Measurements from ENCODE around the gene UNC5C.
"Not testable (repeated sequence)": the region's sequence is repeated elsewhere in the genome, so short reads cannot be mapped to it uniquely, and the experiment has no call there.

Gene UNC5C

DNA sequence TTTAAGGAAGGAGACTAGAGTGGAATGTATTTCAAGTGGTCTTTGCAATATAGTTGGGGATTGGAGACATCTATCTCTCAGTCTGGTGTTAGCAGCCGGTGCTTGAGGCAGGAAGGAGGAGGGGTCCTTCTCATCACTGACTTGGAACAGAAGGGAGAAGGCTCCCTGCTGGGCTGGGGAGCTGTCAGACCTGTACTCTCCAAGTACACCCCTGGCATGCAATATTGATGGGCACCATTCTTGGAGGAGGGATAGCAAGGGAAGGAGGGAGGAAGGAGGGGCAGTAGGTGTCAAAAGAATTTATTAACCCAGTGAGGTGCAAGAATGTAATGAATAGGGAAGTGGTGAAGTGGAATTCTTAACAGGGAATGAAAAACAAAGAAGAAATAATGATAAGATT is 338.8 kb downstream of the UNC5C start:
- DNase-seq: no peak

DNA sequence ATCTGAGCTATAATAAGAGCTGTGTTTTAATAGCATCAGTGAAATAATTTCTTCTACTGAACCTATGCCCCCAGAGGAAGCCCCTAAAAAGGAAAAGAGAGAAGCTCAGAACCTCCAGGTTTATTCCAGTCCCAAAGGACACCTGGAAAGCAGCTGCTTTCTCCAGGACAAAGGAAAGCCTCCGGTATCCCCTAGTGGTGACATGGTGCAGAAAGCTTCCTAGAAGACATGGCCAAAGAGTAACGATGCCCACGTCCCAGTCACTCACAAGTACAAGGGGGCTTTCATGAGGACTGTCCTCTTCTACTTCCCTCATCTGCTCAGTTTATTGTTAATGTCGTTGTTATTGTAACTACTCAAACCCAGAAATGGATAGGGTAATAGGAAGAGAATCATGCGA is 343.9 kb downstream of the UNC5C start:
- no peak for DNase-seq

DNA sequence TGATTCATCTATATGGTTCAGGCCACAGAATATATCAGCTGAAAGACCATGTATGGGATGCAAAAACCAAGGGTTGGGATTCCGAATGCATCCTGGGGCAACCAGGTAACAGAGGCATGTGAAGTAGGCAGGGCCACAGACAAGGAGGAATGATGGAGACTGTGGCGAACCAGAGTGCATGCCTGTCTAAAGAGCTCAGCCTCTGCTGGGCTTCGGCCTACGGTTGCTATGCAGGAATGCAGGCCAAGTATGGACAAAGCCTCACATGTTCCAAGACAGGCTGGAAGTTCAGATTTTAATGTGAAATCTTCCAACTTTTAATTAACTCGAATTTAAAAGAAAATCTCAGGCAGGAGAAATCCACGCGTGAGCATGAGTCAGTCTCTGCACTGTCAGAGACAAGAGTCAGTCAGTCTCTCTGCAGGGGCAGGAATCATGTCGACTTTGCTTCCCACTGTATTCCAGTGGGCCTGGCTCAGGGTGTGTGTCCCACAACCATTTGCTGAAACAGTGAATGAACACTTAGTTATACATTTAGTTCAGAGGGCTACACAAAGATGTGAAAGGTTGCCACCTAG is 344.4 kb downstream of the UNC5C start:
- no peak for DNase-seq

DNA sequence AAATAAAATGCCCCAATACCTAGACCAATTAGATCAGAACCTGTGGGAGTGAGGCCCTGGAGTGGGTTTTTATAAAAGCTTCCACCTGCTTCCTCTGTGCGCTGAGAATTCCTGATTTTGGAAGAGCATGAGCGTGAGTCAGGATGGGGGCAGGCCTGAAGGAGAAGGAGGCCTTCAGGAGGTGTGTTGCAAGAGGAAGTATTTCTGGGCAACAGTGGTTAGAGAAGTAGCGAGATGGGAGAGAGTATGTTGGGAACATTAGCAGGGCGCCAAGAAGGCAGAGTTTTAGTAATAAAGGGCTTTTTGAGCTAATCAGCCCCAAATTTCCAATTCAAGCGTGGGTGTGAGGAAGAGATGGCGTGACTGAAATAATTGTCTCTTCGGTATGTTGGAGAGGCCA is 349.8 kb downstream of the UNC5C start:
- no peak for DNase-seq

DNA sequence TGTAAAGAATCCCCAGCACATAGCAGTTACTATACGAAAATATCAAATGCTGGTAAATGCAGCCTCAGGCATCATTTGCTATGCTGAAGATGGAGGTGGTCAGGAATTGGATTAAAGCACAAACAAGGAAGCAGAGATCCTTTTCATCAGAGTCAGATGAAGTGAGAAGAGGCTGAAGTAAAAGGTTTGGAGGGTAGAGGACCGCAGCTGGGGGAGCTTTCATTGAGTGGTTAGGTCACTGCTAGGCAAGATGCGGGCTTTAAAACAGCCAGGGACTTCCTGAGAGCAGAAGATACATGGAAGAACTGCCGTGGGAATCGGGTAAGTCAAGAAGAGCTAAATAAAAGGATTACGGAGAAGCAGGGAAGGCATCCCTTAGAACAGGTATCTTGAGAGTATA is 351.4 kb downstream of the UNC5C start:
- no peak for DNase-seq

DNA sequence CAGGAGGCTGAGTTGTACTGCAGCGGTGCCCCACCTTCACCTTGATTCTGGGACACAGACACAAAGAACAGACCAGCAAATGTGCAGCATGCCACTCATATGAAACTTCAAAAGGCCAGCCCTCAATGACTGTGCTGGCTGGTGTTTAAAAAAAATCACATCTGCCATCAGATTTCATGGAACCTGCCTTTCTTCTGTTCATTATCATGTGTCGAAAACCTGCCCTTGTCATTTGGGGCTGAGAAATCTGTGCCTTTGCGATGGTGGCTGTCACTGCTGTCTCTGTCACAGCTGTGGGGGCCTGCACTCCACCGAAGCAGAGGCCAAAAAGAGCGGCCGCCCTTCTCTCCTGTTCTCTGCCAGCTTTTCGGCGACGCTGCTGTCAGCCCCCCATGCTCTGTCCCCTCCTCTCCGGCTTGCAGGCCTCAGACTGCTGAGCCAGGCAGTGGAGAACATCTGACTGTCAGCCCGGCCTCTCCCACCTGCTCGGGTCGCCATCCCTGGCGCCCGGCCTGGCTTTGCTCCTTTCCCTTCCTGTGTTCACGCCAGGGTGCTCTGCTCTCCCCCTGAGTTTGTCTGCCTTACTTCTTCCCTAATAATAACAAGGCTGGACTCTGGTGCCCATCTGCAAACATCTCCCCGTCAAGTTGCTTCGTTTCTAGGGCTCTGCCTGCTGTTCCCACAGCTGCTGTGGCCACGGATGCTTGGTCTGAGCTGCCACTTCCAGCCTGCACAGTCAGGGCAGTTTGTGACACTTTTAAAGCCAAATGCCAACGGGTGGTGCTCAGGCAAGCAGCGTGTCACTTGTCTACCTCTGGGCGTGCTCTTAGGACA is 355.2 kb downstream of the UNC5C start:
- DNase-seq: no peak

DNA sequence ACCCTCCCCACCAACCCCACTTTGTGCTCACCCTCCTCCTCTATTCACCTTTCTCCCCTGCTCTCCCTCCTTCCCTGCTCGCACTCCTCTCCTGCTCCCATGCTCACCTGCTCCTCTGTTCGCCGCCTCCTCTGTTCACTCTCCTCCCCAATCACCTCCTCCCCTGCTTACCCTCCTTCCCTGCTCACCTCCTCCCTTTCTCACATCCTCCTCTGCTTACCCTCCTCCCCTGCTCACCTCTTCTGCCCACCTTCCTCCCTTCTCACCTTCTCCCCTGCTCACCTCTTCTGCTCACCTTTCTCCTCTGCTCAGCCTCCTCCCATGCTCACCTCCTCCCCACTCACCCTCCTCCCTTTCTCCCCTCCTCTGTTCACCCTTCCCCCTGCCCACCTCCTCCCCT is 357.2 kb downstream of the UNC5C start:
- DNase-seq: no peak

DNA sequence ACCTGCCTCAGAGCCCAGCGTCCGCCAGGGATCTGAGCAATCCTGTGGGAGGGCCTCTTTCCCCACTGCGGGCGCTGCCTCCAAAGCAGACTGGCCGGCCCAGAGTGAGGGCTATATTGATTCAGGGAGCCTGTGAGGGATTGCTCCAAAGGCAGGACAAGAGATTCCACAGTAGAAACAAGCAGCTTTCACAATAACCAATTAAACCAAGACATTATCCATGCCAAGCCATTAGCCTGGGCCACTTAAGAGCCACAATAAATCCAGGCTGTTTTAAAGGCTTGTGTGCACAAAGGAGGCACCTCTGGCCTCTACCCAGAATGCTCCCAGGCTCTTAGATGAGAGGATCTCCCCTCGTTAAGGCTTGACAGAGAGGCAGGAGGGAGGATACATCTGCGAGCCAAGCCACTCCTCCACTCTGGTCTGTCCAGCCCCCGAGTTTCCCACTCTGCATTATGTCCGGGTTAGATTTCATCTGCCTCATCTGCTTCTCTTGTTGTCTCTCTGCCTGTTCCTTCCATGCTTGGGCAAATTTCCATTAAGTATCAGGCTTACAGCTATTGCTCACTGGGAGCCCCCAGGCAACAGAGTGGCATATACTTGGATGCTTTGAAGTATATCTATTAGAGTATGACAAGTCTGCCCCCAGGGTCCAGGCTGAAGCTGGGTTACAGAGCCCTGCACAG is 357.9 kb downstream of the UNC5C start:
- no peak for DNase-seq

DNA sequence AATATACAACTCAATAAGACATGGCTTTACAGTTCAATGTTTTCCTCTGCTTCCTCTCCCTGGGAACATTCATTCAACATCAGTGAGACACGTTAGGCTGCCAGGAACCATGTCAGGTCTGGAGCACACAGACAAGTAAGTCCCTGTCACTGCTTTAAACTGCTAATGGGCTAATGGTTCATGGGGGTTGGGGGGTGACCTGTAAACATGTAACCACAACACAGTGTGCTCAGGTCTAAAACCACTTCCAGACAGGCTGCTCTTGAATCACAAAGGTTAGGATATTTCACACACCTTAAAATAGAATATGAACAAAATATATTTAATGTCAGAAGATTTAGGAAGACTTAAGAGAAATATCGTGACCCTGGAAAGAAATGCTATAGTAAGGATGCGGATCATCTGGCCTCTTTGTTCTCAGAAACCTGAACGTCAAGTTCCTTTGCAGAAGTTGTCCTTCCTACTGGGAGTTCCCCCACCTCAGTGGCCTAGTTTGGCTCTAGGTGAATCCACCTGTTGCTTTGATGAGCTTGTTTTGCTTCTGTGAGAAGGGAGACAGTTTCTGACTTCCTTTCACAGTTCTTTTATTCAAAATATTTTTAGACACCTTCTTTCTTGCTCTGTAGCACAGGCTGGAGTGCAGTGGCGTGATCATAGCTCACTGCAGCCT is 359.9 kb downstream of the UNC5C start:
- no peak for DNase-seq

DNA sequence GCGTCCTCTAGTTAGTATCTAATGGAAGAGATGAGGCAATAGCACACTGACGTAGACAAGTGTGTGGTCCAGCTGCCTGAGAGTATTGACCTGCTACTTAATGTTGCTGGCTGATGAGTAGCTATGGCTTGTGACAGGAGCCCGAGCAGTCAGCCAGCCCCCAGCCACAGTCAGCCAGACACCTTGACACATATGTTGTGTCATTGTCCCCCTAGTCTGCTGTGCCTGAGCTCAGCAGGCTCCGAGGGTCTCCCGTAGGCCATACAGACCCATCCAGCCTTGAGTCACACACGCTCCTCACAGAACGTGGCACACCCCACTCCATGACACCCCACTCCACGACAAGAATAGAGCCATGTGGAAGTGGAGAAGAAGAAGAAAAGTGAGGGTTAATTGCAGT is 362.1 kb downstream of the UNC5C start:
- DNase-seq: no peak

DNA sequence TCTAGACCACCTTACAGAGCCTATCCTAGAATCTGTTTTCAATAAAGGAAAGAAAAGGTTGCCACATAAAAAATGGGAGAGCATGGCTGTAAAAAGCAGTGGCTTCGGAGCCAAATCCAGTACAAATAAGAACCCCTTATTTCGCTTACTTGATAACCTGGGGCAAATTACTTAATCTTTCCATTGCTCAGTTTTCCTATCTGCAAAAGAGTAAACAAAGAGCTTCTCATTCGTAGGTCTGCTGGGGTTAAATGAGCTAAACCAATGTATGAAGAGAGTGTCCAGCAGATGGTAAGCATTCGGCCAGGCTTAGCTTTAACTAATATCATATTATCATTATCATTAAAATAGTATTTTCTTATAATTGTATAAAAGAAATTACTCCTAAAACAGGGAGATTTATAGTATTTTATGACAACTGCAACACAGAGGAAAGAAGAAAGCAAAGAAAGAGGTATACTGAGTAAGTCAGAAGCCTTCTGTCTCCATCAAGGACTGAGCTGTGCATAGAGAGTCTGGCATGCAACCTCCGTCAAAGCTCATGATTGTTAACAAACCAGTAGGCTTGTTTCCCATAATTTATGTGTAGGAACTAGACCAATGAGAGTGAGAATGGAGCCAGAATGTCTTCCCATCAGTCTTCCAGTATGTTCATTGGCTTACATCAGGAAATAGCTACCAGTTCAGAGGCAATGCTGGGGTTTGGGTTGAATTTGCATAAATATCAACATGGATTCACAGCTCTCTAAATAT is 364.9 kb downstream of the UNC5C start:
- DNase-seq: no peak

DNA sequence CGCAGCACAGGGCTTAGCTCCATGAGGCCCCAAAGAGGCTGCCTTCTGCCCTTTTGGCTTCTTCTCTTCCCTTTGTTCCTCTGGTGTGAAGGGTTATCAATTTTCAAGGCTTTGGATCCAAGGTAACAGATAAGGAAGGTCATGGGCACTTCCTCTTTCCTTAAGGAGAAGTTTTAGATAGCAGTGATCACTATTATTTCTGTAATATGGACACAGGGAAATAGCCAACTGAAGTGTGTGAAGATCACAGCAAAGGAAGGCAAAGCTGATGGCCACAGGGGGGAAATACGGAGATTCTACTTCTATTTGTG is 366.8 kb downstream of the UNC5C start:
- no peak for DNase-seq

DNA sequence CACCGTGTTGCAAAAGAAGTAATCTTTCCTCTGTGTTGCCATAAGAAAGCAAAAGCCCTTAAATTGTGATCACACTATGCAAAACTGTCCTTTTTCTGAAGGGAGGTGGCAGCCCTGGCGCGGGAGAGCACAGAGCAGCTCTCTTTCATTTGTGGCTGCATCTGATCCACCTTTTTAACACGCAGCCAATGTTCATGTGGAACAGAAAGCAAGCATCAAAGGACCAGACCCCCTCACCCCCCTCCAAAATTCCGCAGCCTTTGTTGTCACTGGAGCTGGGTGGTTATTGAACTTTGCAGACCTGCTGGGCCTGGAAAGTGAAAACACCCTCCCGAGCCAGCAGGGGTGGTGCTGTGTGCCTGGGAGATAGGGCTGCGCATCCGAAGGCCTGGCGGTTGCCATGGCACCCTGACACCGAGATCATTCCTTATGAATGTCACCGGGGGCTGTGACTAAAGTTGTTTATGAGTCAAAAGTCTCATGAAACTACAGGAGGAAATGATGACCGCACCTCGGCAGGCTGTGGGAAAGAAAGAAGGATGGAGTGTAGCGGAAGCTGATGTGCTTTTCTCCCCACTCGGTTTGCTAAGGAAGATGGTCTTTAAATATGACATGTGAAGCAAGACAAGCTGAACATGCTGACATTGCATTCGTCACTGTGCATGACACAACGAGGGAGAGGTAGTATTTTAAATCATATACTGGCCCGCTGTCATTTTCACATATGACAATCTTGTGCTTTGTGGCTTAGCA is 367.4 kb downstream of the UNC5C start:
- DNase-seq: no peak

DNA sequence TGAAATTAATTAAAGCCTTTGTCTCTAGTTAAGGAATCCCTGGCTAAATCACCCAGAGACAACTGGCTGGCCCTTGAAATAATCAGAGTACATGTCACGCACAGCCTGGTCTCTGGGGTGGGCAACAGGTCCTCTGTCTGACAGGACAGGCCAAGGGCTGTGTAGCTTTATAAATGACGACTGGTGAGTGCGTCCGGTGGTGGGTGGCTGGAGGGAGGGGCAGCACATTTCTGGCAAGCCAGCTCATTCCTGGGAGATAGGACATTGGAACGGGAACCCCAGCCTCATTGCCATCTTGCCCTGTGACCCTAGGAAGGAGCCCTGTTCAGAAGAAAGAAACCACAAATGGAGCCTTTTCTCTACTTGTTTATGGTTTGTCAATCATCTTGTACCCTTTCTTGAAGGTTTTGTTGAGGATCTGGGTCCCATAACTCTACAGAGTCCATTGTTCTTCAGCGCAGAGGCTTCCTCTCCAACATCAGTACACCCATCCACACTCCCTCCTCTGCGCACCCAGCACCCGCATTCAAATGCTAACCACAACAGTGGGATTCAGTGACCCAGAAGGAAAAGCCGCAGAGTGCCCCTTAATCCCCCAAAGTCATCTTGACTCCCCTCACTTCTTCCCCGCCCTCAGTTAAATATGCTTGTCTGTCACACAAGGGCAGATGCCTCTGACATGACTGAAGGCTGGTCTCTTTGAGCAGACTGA is 368.1 kb downstream of the UNC5C start:
- DNase-seq: no peak

DNA sequence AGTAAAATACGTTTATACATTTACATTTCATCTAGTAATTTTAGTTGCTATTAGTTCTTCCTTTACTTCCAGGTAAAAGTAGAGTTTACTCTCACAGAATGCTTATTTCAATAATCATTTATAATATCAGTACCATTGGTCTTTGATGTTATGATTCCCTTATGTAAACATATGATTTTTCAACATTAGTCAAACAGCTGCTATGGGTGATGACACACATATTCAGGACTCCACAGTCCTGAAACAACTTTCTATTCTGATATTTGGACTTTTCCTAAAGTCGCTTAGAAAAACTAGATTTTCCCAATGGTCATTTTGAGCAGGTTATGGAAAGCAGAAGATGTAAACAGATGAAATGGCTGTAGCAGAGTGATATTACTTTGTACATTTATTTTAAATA is 369.8 kb downstream of the UNC5C start:
- no peak for DNase-seq

DNA sequence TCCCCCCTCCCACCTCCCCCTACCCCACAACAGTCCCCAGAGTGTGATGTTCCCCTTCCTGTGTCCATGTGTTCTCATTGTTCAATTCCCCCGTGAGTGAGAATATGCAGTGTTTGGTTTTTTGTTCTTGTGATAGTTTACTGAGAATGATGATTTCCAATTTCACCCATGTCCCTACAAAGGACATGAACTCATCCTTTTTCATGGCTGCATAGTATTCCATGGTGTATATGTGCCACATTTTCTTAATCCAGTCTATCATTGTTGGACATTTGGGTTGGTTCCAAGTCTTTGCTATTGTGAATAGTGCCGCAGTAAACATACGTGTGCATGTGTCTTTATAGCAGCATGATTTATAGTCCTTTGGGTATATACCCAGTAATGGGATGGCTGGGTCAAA is 377.4 kb downstream of the UNC5C start:
- DNase-seq: not testable (repeated sequence)

DNA sequence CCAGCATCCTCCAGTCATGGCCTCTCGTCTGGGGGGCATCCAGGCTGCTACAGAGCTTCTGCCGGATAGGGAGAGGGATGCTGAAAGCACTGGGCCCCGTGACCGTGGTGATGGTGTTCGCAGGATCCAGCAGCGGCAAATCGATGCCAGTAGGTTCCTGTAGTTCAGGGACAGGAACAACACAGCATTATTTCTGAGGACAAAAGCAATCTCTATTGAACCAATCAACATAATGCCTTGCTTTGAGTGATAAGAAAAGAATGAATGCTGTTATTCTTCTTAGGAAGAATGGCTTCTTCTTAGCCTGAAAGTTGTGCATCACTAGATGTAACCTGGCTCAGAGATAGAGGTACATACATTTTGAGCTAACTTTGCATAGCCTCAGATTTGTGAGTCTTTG is 378.6 kb downstream of the UNC5C start:
- no peak for DNase-seq

DNA sequence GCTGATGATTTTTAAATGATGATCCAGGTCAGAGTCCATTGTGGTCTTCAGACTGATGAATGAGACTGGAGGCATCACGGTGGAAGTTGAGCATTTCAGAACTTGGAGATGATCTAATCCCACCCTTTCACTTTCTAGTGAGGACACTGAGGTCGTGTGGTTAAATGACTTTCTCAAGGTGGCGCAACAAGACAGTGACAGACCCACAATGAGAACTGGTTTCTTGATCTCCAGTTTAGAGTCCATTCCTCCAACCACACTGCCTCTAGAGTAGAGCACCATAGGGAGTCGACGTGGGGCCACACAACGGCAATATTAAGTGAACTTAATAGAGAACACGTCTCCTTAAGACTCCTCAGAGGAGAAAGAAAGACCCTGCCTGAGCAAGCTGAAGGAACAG is 381.0 kb downstream of the UNC5C start:
- no peak for DNase-seq

DNA sequence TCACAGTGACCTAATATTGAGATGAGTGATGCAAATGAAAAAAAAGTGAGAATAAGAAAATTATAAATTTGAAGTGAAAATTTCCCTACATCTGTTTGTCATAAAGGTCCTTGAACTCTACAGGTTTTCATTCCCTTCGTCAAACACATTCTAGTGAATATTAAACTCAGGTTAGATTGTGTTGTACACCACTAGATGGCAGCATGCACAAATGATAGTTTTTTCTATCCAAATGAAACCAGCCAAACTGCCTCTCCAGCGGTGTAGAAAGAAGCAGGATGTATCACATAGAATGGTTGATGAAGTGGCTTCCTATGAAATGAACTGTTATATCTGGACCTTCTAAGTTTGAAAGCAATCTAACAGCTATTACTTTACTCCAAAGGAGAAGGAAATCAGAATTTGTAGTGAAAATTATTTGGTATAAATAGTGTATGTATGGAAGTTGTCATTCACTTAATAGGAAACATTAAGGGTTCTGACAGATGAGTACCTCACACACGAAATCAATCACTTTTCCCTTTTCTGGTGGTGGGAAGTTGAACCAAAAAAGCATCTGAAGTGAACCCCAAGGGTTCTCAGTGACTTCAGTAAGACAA is 382.7 kb downstream of the UNC5C start:
- peak; percentile 90 for DNase-seq

DNA sequence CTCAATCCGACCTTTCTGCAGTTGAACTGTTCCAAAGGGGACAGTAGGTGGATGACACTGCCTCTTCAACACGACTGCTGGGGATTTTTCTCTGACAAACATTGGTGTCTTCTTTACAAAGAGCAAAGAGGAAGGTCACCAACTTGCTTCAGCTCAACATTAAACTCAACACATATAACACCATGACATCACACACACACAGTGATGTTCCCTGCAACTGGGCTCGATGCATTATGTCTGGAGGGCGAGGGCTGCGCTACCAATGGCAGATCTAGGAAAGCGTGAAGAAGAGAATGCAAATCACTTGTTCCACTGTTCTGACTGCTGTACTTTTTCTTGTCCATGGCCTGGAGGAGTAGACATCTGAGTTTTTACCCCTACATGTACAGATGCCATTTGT is 385.9 kb downstream of the UNC5C start:
- no peak for DNase-seq

DNA sequence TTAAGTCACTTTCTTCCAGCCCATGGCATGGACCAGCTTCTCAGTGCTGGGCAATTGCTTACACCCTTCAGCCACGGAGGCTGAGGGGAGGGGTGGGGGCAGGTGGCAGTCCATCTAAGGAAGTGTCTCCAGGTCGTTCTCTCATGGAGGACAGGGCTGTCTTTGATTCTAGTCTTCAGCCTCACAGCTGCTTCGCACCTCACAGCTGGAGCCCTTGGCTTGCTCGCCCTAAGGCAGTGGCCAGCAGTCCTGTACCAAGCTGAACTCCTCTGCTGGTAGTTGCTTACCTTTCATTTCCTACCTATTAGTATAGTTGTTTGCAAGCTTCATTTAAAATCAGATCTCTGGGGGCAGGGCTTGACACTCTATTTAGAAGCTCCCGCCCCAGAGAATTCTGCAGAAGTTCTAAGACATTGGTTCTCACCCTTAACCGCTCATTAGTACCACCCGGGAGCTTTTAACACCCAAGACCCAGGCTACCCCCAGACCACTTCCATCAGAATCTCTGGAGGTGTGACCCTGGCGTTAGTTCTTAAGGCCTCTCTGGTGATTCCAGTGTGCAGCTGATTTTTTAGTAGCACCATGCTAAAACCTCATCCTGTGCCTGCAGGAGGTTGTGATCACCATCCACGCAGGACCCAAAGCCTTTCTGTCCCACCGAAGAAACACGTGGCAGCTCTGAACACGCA is 386.8 kb downstream of the UNC5C start:
- DNase-seq: no peak

Data from midbrain (tissue), 1 donor.